Measurements from ENCODE around the gene EPS15.

Gene EPS15

GRCh38 chr1:51442198-51442597 lies 76.9 kb downstream of the EPS15 start (continued):
- TF ChIP-seq ZNF211 (tag by site-specific recombination; IDR thresholded peaks at IDR 0.05; ENCODE audit: low read depth) (no peak), ZNF560 (tag by site-specific recombination; IDR thresholded peaks at IDR 0.05; ENCODE audit: borderline replicate concordance) (no peak), ZNF404 (tag by site-specific recombination; IDR thresholded peaks at IDR 0.05) (no peak), ZNF513 (tag by site-specific recombination; IDR thresholded peaks at IDR 0.05) (no peak), REST (tag by site-specific recombination; IDR thresholded peaks at IDR 0.05) (no peak), ZNF121 (tag by site-specific recombination; IDR thresholded peaks at IDR 0.05) (no peak), ZNF335 (tag by site-specific recombination; conservative IDR thresholded peaks at IDR 0.05) (no peak), PRDM10 (tag by site-specific recombination; IDR thresholded peaks at IDR 0.05) (peak; percentile 45; the same call in 1 of the 2 replicates), ZNF510 (tag by site-specific recombination; IDR thresholded peaks at IDR 0.05; ENCODE audit: insufficient replicate concordance) (no peak), PRDM6 (tag by site-specific recombination; IDR thresholded peaks at IDR 0.05) (peak; percentile 91), ZNF133 (tag by site-specific recombination; IDR thresholded peaks at IDR 0.05) (no peak), ZNF423 (tag by site-specific recombination; IDR thresholded peaks at IDR 0.05) (no peak), CTCF (tag by site-specific recombination; IDR thresholded peaks at IDR 0.05) (no peak), ZNF692 (tag by site-specific recombination; IDR thresholded peaks at IDR 0.05) (no peak), ZNF449 (tag by site-specific recombination; IDR thresholded peaks at IDR 0.05) (no peak), ZNF10 (tag by site-specific recombination; IDR thresholded peaks at IDR 0.05) (no peak), ZNF580 (tag by site-specific recombination; IDR thresholded peaks at IDR 0.05) (no peak), ZNF610 (tag by site-specific recombination; IDR thresholded peaks at IDR 0.05; ENCODE audit: borderline replicate concordance) (no peak), ZNF777 (tag by site-specific recombination; IDR thresholded peaks at IDR 0.05; ENCODE audit: borderline replicate concordance) (no peak), ZNF37A (tag by site-specific recombination; IDR thresholded peaks at IDR 0.05) (no peak), ZNF266 (tag by site-specific recombination; IDR thresholded peaks at IDR 0.05; ENCODE audit: low read depth) (no peak), ZFP69B (tag by site-specific recombination; IDR thresholded peaks at IDR 0.05) (no peak), ZNF155 (tag by site-specific recombination; IDR thresholded peaks at IDR 0.05) (no peak), FEZF1 (tag by site-specific recombination; IDR thresholded peaks at IDR 0.05) (0 out of 2 replicates have a peak, but pooled peaks have one; percentile 36)
